ENCODE data around the gene CARD11. TPM values are rescaled to one million over a fixed set of nuclear protein-coding genes. Genes with fewer than 3 reads are reported as not detected.
"Not testable (repeated sequence)": the region's sequence is repeated elsewhere in the genome, so short reads cannot be mapped to it uniquely, and the experiment has no call there.

Gene CARD11
- polyA plus RNA-seq, 3 donors = 1.0 to 2.3 (median 1.1) TPM

- DNase-seq (ENCODE audit: extremely low read depth in 1 of 11, low read depth in 9 of 11, low spot score in 4 of 11) = no peak
Measured at GRCh38 chr7:2971914-2972834, 71.5 kb downstream of the CARD11 start.

GRCh38 chr7:2970861-2971260 lies 72.8 kb downstream of the CARD11 start:
- no peak for DNase-seq (ENCODE audit: extremely low read depth in 1 of 11, low read depth in 9 of 11, low spot score in 4 of 11)

GRCh38 chr7:2970307-2970664 lies 73.4 kb downstream of the CARD11 start:
- no peak for DNase-seq (ENCODE audit: extremely low read depth in 1 of 11, low read depth in 9 of 11, low spot score in 4 of 11)

GRCh38 chr7:2969398-2970306 lies 74.0 kb downstream of the CARD11 start:
- DNase-seq (ENCODE audit: extremely low read depth in 1 of 11, low read depth in 9 of 11, low spot score in 4 of 11) = no peak

- DNase-seq (ENCODE audit: extremely low read depth in 1 of 11, low read depth in 9 of 11, low spot score in 4 of 11) = no peak
Measured at GRCh38 chr7:2968616-2969397, 74.9 kb downstream of the CARD11 start.

DNA sequence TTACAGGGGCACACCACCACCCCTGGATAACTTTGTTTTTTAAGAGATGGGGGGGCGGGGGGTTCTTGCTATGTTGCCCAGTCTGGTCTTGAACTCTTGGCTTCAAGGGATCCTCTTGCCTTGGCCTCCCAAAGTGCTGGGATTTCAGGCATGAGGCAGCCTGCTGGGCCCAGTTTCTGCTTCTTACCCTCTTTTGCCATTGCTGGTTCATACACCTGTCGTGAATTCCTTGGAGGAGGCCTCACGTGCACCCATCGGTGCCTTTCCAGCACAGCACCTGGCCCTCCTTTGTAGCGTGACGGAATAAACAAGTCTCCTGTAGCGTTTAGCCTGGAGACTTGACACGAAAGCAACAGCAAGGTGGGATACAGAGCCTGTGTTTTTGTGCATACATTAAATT lies 75.5 kb downstream of the CARD11 start:
- no peak for DNase-seq (ENCODE audit: extremely low read depth in 1 of 11, low read depth in 9 of 11, low spot score in 4 of 11)

DNA sequence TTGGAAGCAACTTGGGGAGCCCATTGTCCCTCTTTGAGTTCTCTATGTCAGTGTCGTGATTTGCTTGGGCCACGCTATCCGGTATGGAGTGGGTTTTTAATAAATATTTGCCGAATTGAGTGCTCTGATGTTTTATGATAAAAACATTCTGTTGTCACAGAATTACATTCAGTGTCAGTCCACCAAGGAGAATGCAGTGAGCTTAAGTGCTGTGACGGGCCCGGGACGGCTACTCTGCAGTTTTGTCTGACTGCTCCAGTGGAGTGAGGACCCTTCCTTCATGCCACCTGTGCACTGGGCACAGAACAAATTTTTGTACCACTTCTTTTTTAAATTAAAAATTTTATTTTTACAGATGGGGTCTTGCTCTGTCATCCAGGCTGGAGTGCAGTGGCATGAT lies 76.0 kb downstream of the CARD11 start:
- no peak for DNase-seq (ENCODE audit: extremely low read depth in 1 of 11, low read depth in 9 of 11, low spot score in 4 of 11)

DNA sequence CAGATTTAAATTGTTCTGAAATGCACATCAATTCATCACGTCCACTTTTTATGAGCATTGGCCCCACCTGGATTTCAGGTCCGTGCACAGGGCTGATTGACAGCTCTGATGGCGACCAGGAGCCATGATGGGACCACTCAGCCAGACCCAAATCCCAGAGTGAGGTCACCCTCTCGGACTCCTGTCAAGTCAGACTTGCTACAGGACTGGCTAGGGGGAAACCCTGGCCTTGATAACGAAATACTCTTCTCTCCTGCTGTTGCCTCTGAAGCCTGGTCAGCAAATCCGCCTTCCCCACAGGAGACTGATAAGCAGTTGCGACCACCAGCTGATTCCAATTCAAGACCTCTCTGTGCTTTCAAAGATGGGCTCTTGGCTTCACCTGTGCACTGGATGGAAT lies 76.4 kb downstream of the CARD11 start:
- no peak for DNase-seq (ENCODE audit: extremely low read depth in 1 of 11, low read depth in 9 of 11, low spot score in 4 of 11)

DNA sequence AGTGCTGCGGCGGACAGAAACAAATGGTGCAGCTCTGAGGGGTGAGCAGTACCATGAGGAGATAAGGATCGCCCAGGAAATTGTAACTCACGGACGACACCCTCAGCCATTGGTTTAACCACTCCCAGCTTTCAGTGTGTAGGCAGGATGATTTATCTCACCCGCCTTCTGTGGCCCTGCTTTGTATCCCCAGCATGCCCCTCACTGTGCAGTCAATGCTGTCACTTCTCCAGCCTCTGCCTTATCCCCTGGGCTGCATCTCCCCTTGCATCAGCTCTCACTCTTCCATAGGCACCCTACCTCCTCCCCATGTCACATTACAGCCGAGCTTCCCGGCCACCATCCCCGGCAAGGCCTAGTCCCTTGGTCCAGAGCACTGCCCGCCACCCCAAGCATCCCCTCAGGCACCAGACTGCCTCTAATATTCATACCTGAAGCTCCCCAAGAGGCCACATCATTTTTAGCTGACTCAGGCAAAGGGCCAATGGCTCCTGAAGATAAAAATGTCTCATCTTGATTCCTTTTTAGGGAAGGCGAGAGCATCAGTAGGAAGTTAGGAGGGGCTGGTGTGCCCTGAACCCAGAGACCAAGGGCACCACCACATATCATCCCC lies 77.1 kb downstream of the CARD11 start:
- no peak for DNase-seq (ENCODE audit: extremely low read depth in 1 of 11, low read depth in 9 of 11, low spot score in 4 of 11)

DNA sequence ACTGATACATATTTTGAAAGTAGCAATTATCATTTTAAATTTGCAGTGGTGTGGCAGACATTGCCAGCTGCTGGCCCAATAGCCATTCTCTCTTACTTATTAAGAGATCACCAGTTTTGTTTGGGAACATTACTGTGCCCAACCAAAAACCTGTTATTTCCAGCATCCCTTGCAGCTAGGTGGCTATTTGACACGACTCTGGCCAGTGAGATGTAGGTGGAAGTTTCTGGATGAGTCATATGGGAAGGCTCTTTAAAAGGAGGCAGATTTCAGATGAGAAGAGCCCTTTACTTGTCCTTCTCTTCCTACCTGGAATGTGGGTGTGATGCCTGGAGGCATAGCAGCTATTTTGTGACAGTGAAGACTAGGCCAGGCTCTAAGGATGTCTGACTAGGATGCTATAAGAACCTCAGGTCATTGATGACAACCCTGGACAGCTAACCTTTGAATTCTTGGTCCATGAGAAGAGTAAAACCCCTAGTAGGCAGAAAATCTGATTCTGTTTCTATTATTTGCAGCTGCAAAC lies 77.9 kb downstream of the CARD11 start:
- no peak for DNase-seq (ENCODE audit: extremely low read depth in 1 of 11, low read depth in 9 of 11, low spot score in 4 of 11)

GRCh38 chr7:2965301-2965700 lies 78.4 kb downstream of the CARD11 start:
- DNase-seq (ENCODE audit: extremely low read depth in 1 of 11, low read depth in 9 of 11, low spot score in 4 of 11) = no peak

DNA sequence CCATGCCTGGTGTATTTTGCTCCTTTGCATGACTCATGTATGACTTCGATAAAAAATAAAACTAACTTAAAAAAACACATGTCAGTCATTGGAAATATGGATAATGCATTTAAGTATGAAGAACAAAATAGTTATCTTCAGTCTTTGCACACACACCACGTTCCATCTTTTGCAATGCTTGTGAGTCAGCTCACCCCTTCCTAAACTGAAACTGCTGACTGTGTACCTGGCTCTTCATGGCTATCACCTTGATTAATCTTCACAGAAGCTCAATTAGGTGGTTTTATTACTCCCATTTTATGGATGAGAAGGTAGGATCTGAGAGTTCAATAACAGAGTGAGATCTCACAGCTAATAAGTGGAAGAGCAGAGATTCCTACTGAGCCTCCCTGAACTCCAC lies 79.5 kb downstream of the CARD11 start:
- no peak for DNase-seq (ENCODE audit: extremely low read depth in 1 of 11, low read depth in 9 of 11, low spot score in 4 of 11)

- no peak for DNase-seq (ENCODE audit: extremely low read depth in 1 of 11, low read depth in 9 of 11, low spot score in 4 of 11)
Measured at GRCh38 chr7:2962865-2963264, 80.8 kb downstream of the CARD11 start.

- DNase-seq (ENCODE audit: extremely low read depth in 1 of 11, low read depth in 9 of 11, low spot score in 4 of 11) = no peak
Measured at GRCh38 chr7:2959828-2960599, 83.7 kb downstream of the CARD11 start.

- DNase-seq (ENCODE audit: extremely low read depth in 1 of 11, low read depth in 9 of 11, low spot score in 4 of 11) = no peak
Measured at GRCh38 chr7:2959103-2959680, 84.5 kb downstream of the CARD11 start.

DNA sequence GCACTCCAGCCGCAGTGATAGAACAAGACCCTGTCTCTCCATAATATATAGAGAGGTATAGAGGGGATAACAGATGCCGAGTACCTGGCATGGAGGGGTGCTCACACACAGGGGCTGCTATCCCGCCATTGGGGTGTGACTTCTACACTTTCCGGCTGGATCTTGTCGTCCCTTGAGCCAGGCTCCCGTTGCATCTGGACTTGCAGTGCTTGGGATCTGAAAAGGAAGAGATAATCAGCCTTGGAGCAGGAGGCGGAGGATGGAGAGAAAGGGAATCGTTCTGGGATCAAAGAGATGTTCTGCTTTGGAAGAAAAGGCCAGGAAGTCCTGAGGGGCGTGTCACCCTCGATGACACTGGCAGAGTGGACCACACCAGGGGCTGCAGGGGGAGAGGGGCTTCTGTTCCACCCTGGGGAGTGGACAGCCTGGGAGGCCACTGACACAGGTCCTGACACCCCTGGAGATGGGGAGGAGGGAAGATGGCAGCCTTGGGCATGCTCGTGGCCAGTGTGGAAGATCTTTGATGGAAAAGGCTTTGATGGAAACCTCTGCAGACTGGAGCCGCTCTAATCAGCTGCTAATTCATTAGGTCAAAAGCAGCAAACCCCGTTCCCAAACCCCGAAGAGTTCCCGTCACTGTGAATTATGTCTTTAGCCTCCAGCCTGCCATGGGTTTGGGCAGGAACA lies 85.1 kb downstream of the CARD11 start:
- no peak for DNase-seq (ENCODE audit: extremely low read depth in 1 of 11, low read depth in 9 of 11, low spot score in 4 of 11)

- DNase-seq (ENCODE audit: extremely low read depth in 1 of 11, low read depth in 9 of 11, low spot score in 4 of 11) = not testable (repeated sequence)
Measured at GRCh38 chr7:2957369-2957727, 86.3 kb downstream of the CARD11 start.

Measured in renal cortex interstitium (tissue), 11 donors.